Activated CD8-positive, alpha-beta memory T cell treated with anti-CD3 and anti-CD28 coated beads, Interleukin-2, amount 50 U/mL, for 24 hours (primary cell): ENCODE data around the gene NKAIN4.

Source experiments
- DNase-seq: peaks from one replicate; pipeline ENCODE4 v3.0.0-alpha.2; 2020; ENCODE audit errors: extremely low read depth

The NKAIN4 gene

GRCh38 chr20:63274381-63275228, 20.3 kb upstream of the NKAIN4 start:
- DNase-seq: no peak

- no peak for DNase-seq
Measured at GRCh38 chr20:63273635-63274380, 19.5 kb upstream of the NKAIN4 start.

GRCh38 chr20:63273059-63273579, 18.9 kb upstream of the NKAIN4 start:
- no peak for DNase-seq

- DNase-seq: peak; percentile 74
Measured at GRCh38 chr20:63272105-63273058, 18.1 kb upstream of the NKAIN4 start, which contains the start of gene ARFGAP1. Gene ARFGAP1 (plus strand): TSS chr20:63272813. CDS start chr20:63275581, 2,768 bp downstream.

- DNase-seq: no peak
Measured at GRCh38 chr20:63270606-63271325, 16.5 kb upstream of the NKAIN4 start.

GRCh38 chr20:63269724-63270123, 15.5 kb upstream of the NKAIN4 start:
- DNase-seq: no peak

GRCh38 chr20:63268671-63269439, 14.6 kb upstream of the NKAIN4 start:
- DNase-seq: no peak

- DNase-seq: no peak
Measured at GRCh38 chr20:63268256-63268655, 14.0 kb upstream of the NKAIN4 start.

GRCh38 chr20:63267691-63268090, 13.4 kb upstream of the NKAIN4 start:
- no peak for DNase-seq

GRCh38 chr20:63265891-63266515, 11.7 kb upstream of the NKAIN4 start:
- no peak for DNase-seq

GRCh38 chr20:63264519-63264918, 10.3 kb upstream of the NKAIN4 start:
- no peak for DNase-seq

- no peak for DNase-seq
Measured at GRCh38 chr20:63264000-63264399, 9.7 kb upstream of the NKAIN4 start.

- no peak for DNase-seq
Measured at GRCh38 chr20:63262836-63263235, 8.6 kb upstream of the NKAIN4 start.

- no peak for DNase-seq
Measured at GRCh38 chr20:63261795-63262528, 7.7 kb upstream of the NKAIN4 start.

GRCh38 chr20:63261060-63261794, 7.0 kb upstream of the NKAIN4 start:
- DNase-seq: no peak

GRCh38 chr20:63260521-63260920, 6.3 kb upstream of the NKAIN4 start:
- DNase-seq: no peak

- DNase-seq: no peak
Measured at GRCh38 chr20:63259734-63260460, 5.6 kb upstream of the NKAIN4 start.

GRCh38 chr20:63258781-63259180, 4.5 kb upstream of the NKAIN4 start:
- DNase-seq: no peak
